Peyer's patch (tissue), 4 donors: ENCODE measurements around the gene PFKM. TPM values are rescaled to one million over a fixed set of nuclear protein-coding genes. Genes with fewer than 3 reads are reported as not detected.
"Not testable (repeated sequence)": the region's sequence is repeated elsewhere in the genome, so short reads cannot be mapped to it uniquely, and the experiment has no call there.

Source experiments
- DNase-seq, 3 donors: peaks; one replicate each; pipeline ENCODE4 v3.0.0-alpha.2; 2017 to 2019
- H3K27ac ChIP-seq, 4 donors: fragments of 200-600 bp; sonication (generic); one replicate each; pipeline ENCODE4 v1.5.1; 2016 to 2019
- H3K27me3 ChIP-seq, 2 donors: fragments of 200-600 bp; sonication (generic); one replicate each; pipeline ENCODE4 v1.5.1; 2019
- H3K36me3 ChIP-seq, 3 donors: fragments of 200-600 bp; sonication (generic); one replicate each; pipeline ENCODE4 v1.5.1; 2016 to 2019
- H3K4me1 ChIP-seq, 4 donors: fragments of 200-600 bp; sonication (generic); one replicate each; pipeline ENCODE4 v1.5.1; 2016 to 2019
- H3K4me3 ChIP-seq, 4 donors: fragments of 200-600 bp; sonication (generic); 1 replicate in 3 of 4; 2 replicates in 1 of 4; pipeline ENCODE4 v1.5.1; 2016 to 2019; ENCODE audit warnings: mild to moderate bottlenecking in 1 of 4
- H3K9me3 ChIP-seq, 4 donors: fragments of 200-600 bp; sonication (generic); one replicate each; pipeline ENCODE4 v1.5.1; 2016 to 2019; ENCODE audit warnings: mild to moderate bottlenecking in 1 of 4
- CTCF ChIP-seq, 6 experiments: fragments of 450-650 bp in 4 of 6; fragments of 200-600 bp in 2 of 6; sonication (generic) in 1 of 6; IDR thresholded peaks; one replicate each; pipeline ENCODE4 v1.5.1; 2017 to 2019; ENCODE audit warnings: antibody characterized with exemption in 6 of 6, mild to moderate bottlenecking in 3 of 6, moderate library complexity in 1 of 6
- POLR2A ChIP-seq, 2 donors: fragments of 450-650 bp; IDR thresholded peaks; one replicate each; pipeline ENCODE4 v1.5.1; 2017; ENCODE audit warnings: antibody characterized with exemption in 2 of 2, mild to moderate bottlenecking in 2 of 2, moderate library complexity in 2 of 2
- total RNA-seq, 4 donors: library from RNA; depleted of rRNA; stranded (reverse); fragments of >200 nt; gene quantifications; one replicate each; pipeline ENCODE4 v1.1.0, GENCODE V29; 2016

Gene PFKM
- total RNA-seq, 4 donors from 2014 or later = 10.0 to 38.0 (median 27.0) TPM

- peaks cover 0 to 17% (median 6%) of the 10 kb centered on the region in 4 donors for H3K4me1 ChIP-seq
- H3K4me3 ChIP-seq = peak overlapping the region; percentile 88 to 96 (median 96)
- TF ChIP-seq POLR2A (IDR thresholded peaks at IDR 0.05) = no peak
- TF ChIP-seq CTCF (IDR thresholded peaks at IDR 0.05) = no peak
- peak overlapping the region; percentile 84 to 95 (median 91) for H3K27ac ChIP-seq
- DNase-seq = no peak
- H3K9me3 ChIP-seq = no peaks in the 10 kb centered on the region
- no peaks in the 10 kb centered on the region for H3K27me3 ChIP-seq
- H3K36me3 ChIP-seq = no peaks in the 10 kb centered on the region
Measured at GRCh38 chr12:48105321-48105866, 13.8 kb upstream of the PFKM start.

GRCh38 chr12:48105867-48106680, 13.1 kb upstream of the PFKM start, which contains the start of gene SENP1:
SENP1 (minus strand) TSS chr12:48106079; CDS start chr12:48101472, 4,607 bp downstream.
- Histone ChIP-seq H3K36me3 (no peaks in the 10 kb centered on the region), H3K27ac (peak within 1 kb of the TSS; percentile 84 to 95 (median 91)), H3K4me1 (peaks cover 0 to 17% (median 6%) of the 10 kb centered on the region in 4 donors), H3K27me3 (no peaks in the 10 kb centered on the region), H3K4me3 (peak within 1 kb of the TSS; percentile 88 to 96 (median 96)), H3K9me3 (no peaks in the 10 kb centered on the region)
- no peak for TF ChIP-seq POLR2A (IDR thresholded peaks at IDR 0.05)
- TF ChIP-seq CTCF (IDR thresholded peaks at IDR 0.05) = peak in 4 of 6 experiments; percentile 13 to 61 (median 51)
- peak; percentile 86 to 95 (median 92) for DNase-seq

- no peaks in the 10 kb centered on the region for H3K9me3 ChIP-seq
- H3K4me1 ChIP-seq = peaks cover 0 to 17% (median 6%) of the 10 kb centered on the region in 4 donors
- peak overlapping the region; percentile 84 to 95 (median 91) for H3K27ac ChIP-seq
- H3K36me3 ChIP-seq = no peaks in the 10 kb centered on the region
- DNase-seq = no peak
- H3K4me3 ChIP-seq = peak overlapping the region; percentile 88 to 96 (median 96)
- TF ChIP-seq POLR2A (IDR thresholded peaks at IDR 0.05) (no peak), CTCF (IDR thresholded peaks at IDR 0.05) (no peak)
- H3K27me3 ChIP-seq = no peaks in the 10 kb centered on the region
Measured at GRCh38 chr12:48106681-48107613, 12.2 kb upstream of the PFKM start.

GRCh38 chr12:48109424-48109823, 9.7 kb upstream of the PFKM start:
- TF ChIP-seq POLR2A (IDR thresholded peaks at IDR 0.05) = no peak
- TF ChIP-seq CTCF (IDR thresholded peaks at IDR 0.05) = no peak
- DNase-seq = no peak
- Histone ChIP-seq H3K27me3 (no peaks in the 10 kb centered on the region), H3K36me3 (no peaks in the 10 kb centered on the region), H3K27ac (no peak overlapping the region), H3K9me3 (no peaks in the 10 kb centered on the region), H3K4me1 (peaks cover 0 to 14% (median 6%) of the 10 kb centered on the region in 4 donors), H3K4me3 (no peak overlapping the region)

GRCh38 chr12:48110691-48111311, 8.4 kb upstream of the PFKM start:
- no peaks in the 10 kb centered on the region for H3K27me3 ChIP-seq
- H3K4me3 ChIP-seq = no peak overlapping the region
- TF ChIP-seq POLR2A (IDR thresholded peaks at IDR 0.05) (no peak), CTCF (IDR thresholded peaks at IDR 0.05) (no peak)
- H3K27ac ChIP-seq = no peak overlapping the region
- no peak for DNase-seq
- no peaks in the 10 kb centered on the region for H3K9me3 ChIP-seq
- peaks cover 0 to 6% (median 3%) of the 10 kb centered on the region in 4 donors for H3K4me1 ChIP-seq
- no peaks in the 10 kb centered on the region for H3K36me3 ChIP-seq

GRCh38 chr12:48111312-48111693, 7.9 kb upstream of the PFKM start:
- H3K4me1 ChIP-seq, H3K36me3 ChIP-seq, H3K27ac ChIP-seq, H3K9me3 ChIP-seq, H3K27me3 ChIP-seq, H3K4me3 ChIP-seq, DNase-seq: not testable (repeated sequence)
